Suppressor macrophage treated with lipopolysaccharide for 1 hour (primary cell): Measurements from ENCODE around the gene NHS.

Experiments
- DNase-seq, 3 donors: peaks; one replicate each; pipeline ENCODE4 v3.0.0-alpha.2; 2020 to 2022

NHS gene

GRCh38 chrX:17738737-17739535, 363.9 kb downstream of the NHS start:
- peak in 1 of 3 donors; percentile 33 for DNase-seq

- DNase-seq: no peak
These were observed 365.4 kb downstream of the NHS start for GRCh38 chrX:17740137-17741122.

- no peak for DNase-seq
These were observed 366.1 kb downstream of the NHS start for GRCh38 chrX:17741123-17741511.

GRCh38 chrX:17743913-17744312, 368.9 kb downstream of the NHS start:
- DNase-seq: peak; percentile 2 to 25 (median 18)

GRCh38 chrX:17744896-17745523, 370.0 kb downstream of the NHS start:
- DNase-seq: no peak

DNA sequence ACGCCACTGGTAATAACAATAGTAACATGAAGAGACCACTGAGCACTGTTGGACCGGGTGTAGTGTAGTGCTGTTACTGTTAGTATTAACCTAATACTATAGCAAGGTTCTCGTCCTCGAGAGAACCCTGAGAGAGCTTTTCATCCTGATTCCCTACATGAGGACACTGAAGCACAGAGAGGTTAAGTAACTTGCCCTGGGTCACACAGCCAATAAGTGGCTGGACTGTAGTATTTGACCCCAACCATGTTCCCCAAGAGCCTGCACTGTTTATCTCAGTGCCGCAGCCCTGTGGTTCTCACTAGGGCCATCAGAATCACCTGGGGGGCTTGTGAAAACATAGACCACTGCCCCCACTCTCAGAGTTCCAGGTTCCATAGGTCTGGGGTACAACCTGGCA, 372.7 kb downstream of the NHS start:
- no peak for DNase-seq

- DNase-seq: no peak
These were observed 373.7 kb downstream of the NHS start for GRCh38 chrX:17748684-17749083.

DNA sequence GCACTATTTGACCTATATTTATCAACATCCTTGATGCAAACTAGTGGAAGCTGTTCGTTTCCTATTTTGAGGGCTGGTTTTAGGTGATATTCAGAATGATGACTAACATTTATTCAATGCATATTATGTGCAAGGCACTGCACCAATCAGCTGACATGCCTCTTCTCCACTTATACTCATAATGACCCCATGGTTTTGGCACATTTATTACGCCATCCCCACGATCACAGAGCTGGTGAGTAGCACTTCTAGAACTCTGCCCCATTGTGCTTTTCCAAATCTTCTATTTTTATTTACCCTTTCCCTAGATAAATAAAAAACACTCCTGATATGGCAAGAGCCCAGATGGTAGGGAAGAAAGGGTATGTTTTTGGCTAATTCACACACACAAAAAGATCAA, 375.4 kb downstream of the NHS start:
- DNase-seq: no peak

DNA sequence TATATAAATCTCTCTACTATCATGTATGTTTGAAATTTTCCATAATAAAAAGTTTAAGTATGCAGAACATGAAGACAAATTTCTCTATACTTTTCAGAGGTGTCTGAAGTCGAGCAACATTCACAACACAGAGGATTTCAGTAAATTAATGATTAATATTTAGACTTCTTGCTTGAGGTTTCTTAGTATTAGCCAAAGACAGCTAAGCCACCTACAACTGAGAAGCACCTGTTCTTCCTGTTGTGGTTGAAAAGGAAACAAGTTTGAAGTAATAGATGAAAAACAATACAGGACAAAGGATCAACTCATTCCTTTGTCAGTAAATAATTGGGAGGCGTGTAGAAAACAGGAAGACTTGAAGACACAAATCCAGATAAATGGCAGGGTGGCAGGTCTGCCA, 383.4 kb downstream of the NHS start:
- DNase-seq: no peak

GRCh38 chrX:17759990-17760389, 385.0 kb downstream of the NHS start:
- no peak for DNase-seq

DNA sequence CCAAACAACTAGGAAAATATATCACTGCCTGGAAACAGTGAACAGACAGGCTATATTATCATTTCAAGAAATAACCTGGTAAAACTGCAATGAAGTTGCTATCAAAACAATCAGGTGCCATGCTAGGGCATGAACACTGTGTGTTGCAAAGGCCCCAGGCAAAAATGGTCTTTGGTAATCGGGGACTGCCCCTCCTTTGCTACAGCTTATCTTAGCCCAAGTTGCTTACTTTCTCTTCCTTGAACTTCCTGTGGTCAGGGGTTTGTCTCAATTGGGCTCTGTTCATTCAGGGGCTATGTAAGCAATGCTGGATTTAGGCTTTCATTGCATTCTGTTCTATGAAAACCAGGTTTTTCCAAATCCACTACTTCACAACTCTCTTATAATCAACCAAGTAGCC, 392.7 kb downstream of the NHS start:
- DNase-seq: peak in 1 of 3 donors; percentile 3

DNA sequence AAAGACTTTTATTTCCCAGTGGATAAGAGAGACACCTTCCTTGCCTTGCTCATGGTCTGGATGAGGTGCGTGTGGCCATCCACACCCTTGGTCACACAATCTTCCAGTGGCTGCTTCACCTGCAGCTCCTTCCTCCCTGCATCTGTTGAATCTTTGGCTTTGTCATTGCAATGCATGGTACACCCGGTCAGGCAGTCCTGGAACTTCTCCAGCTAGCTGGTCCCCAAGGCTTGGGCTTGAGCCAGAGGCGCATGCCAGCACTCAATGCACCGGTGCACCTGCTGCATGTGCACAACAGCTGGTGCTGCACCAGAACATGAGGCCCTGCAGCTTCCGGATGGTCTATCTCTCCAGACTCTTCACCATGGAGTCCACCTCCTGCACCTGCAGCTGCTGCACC, 394.0 kb downstream of the NHS start:
- no peak for DNase-seq

DNA sequence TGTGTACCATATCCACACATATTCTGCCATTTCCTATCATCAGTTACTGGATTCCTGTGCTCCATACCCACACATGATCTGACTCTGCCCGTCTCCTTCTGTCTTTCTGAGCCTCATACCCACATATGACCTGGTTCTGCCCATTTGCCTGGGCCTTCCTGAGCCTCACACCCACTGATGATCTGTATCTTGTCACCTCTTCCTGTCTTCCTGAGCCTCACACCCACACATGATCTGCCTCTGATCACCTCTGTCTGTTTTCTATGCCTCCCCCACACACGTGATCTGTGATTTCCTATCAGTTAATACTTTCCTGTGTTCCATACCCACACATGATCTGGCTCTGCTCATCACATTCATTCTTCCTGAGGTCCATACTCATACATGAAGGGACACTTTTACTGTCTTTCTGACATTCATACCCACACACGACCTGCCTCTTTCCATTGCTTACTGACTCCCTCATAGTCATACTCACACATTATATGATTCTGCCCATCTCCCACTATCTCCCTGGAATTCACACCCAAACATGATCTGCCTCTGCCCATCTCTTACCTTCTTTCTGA, 394.8 kb downstream of the NHS start:
- DNase-seq: no peak

- DNase-seq: no peak
These were observed 398.3 kb downstream of the NHS start for GRCh38 chrX:17773221-17773876.

DNA sequence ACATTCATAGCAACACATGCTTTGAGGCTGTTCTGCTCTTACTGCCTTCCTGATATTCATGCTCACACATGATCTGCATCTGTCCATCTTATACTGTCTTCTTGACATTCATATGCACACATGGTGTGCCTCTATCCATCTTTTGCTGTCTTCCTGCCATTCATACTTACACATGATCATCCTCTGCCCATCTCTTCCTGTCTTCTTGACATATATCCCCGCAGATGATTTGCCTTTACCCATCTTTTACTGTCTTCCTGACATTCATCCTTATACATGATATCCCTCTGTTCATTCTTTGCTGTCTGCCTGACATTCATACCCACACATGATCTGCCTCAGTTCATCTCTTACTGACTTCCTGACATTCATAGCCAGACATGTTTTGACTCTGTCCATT, 399.1 kb downstream of the NHS start:
- no peak for DNase-seq

DNA sequence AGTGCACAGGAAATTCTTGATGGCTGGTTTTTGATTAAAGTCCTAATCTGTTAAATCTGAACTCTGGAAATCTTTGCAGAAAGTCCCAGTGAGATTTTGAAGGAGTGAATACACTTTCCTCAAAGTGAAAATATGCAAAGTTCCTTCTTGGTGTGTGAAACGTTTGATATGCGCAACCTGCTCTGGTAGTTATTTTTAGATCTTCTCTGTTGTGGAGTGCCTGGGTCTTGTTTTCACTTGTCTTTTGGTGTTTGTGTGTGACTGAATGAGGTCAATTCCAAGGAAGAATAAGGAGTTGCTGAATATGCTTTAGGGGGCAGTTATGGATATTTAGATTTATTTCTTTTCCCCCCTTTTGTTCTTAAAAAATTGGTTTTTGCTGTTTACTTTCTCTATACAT, 404.0 kb downstream of the NHS start:
- no peak for DNase-seq

- no peak for DNase-seq
These were observed 404.4 kb downstream of the NHS start for GRCh38 chrX:17779434-17779833.
